Measurements from ENCODE around the gene NEK9. TPM values are rescaled to one million over a fixed set of nuclear protein-coding genes. Genes with fewer than 3 reads are reported as not detected.

Gene NEK9
- 24.0 and 56.4 TPM in 2 replicates for total RNA-seq

GRCh38 chr14:75126679-75127473 lies at the start of gene NEK9:
Gene NEK9 (minus strand): TSS chr14:75127048. CDS start chr14:75126921, 127 bp downstream.

DNA sequence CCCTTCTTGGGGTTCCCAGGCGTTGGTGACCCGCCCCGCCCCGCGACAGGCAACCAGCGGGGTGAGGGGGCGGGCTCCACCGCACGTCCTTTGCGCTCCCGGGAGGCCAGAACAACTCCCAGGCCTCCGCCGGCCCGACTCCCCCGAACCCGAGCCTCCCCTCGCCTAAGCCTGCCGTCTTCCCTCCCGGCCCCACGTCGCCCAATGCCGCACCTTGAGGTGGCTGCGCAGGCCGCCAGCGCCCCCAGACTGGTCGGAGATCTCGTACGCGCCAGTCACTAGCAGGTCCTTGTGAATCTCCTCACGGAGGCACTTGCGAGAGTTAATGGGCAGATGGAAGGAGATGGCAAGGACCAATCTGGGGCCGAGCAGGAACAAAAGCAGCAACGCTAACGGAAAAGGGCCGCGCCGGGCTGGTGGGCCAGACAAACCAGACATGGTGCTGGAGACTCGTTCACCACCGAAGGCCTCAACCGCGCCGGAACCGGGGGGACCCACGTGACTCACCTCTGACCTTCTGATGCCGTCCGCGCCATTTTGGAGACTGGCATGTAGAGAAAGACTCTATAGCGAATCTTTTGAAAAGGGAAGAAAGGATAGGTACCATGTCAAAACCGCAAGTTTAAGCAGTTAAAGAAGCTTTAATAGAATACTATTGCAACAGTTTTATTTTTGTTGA lies 49.4 kb upstream of the NEK9 start, which contains the start of gene TMED10:
Gene TMED10 (minus strand): TSS at position 471 of the 679 bp plus-strand sequence. CDS start 33 bp downstream, at position 438.

GRCh38 chr14:75069121-75069810 lies 57.6 kb downstream of the NEK9 start, which contains the start of gene ZC2HC1C:
Gene ZC2HC1C (plus strand): TSS chr14:75069641. CDS start chr14:75070574, 933 bp downstream.

GRCh38 chr14:75063491-75064204 lies 63.2 kb downstream of the NEK9 start, which contains the start of gene ACYP1:
Gene ACYP1 (minus strand): TSS chr14:75064024. CDS start chr14:75063553, 471 bp downstream.

GRCh38 chr14:75050852-75051555 lies 75.8 kb downstream of the NEK9 start, which contains the start of gene MLH3:
Gene MLH3 (minus strand): TSS chr14:75051467. CDS start chr14:75049655, 1,812 bp downstream.

Other genes starting within 250 kb of the NEK9 start
- 48.1 and 60.3 TPM in 2 replicates for gene DLST, start 245.1 kb downstream of the NEK9 start, total RNA-seq
- 5.2 and 15.0 TPM in 2 replicates for gene RPS6KL1, start 203.8 kb downstream of the NEK9 start, total RNA-seq
- 378 and 418 TPM in 2 replicates for gene PGF, start 171.5 kb downstream of the NEK9 start, total RNA-seq
- gene EIF2B2, start 124.1 kb downstream of the NEK9 start, total RNA-seq, result 149 and 194 TPM in 2 replicates
- 14.1 and 14.3 TPM in 2 replicates for gene MLH3, start 75.6 kb downstream of the NEK9 start, total RNA-seq
- 13.3 and 17.5 TPM in 2 replicates for gene ACYP1, start 63.0 kb downstream of the NEK9 start, total RNA-seq
- 1.3 and 3.6 TPM in 2 replicates for gene ZC2HC1C, start 57.4 kb downstream of the NEK9 start, total RNA-seq
- 243 and 257 TPM in 2 replicates for gene TMED10, start 49.6 kb upstream of the NEK9 start, total RNA-seq
- 3.2 and 4.9 TPM in 2 replicates for gene FOS, start 151.8 kb upstream of the NEK9 start, total RNA-seq